Measurements from ENCODE around the gene KICS2.
"Not testable (repeated sequence)": the region's sequence is repeated elsewhere in the genome, so short reads cannot be mapped to it uniquely, and the experiment has no call there.

KICS2 gene

DNA sequence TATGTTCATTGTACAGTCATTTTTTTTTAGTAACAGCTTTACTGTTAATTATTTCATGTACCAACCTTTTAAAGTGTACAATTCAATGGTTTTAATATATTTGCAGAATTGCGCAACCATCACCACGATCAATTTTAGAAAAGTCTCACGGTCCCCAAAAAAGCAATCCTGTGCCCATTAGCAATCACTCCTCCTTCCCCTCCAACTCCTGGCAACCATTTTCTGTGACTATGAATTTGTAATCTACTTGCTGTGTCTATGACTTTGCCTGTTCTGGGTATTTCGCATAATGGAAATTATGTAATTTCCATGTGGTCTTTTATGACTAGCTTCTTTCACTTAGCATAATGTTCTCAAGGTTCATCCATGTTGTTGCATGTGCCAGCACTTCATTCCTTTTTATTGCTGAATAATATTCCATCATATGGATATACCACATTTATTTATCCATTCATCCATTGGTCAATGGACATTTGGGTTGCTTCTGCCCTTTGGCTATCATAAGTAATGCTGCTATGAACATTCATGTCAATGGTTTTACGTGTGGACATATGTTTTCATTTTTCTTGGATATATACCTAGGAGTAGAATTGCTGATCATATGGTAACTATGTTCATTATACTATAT lies 9.9 kb downstream of the KICS2 start:
- no peak for DNase-seq

DNA sequence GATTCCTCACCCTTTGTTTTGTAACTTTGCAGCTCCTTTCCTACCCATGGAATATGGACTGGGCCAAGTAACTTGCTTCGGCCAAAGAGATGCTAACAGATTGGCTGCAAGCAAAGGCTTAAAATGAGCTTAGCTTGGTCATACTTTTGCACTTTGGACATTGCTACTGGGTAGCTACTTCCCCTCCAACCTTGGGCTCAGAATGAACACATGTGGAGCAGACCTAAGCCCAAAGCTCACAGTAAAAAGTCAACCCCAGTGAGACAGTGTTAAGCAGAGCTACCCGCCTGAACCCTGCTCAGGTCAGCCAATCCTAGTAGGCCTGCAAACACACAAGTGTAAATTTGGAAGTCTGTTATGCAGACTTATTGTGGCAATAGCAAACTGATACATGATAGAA lies 14.6 kb downstream of the KICS2 start:
- no peak for DNase-seq

- DNase-seq: no peak
These were observed 16.6 kb downstream of the KICS2 start for GRCh38 chr12:64205542-64205941.

DNA sequence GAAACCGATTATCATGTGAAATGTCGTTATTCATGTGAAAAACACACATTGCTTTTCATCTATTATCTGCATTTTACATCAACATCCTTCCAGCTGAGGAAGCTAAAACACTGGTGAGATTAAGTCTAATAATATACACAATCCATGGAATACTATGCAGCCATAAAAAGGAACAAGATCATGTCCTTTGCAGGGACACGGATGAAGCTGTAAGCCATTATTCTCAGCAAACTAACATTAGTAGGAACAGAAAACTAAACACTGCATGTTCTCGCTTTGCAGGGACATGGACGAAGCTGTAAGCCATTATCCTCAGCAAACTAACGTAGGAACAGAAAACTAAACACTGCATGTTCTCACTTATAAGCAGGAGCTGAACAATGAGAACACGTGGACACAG lies 18.3 kb downstream of the KICS2 start:
- no peak for DNase-seq

DNA sequence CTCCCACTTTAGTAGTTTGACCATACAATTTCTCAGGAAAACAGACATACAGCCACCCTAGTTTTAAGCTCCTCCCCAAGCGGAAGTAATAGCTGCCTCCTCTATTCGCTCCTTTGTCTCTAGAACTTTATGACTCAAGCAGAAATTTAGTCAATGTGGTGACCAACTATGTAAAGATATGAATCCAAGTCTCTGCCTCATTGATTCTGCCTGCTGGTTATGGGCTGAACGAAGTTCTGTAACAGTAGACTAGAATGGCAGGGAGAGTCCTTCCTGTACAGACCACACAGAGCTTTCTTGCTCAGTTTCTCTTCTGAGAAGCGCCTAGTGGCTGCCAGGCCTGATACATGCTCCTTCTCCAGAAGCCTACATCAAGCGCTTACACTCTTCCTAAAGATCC lies 19.1 kb downstream of the KICS2 start:
- no peak for DNase-seq

DNA sequence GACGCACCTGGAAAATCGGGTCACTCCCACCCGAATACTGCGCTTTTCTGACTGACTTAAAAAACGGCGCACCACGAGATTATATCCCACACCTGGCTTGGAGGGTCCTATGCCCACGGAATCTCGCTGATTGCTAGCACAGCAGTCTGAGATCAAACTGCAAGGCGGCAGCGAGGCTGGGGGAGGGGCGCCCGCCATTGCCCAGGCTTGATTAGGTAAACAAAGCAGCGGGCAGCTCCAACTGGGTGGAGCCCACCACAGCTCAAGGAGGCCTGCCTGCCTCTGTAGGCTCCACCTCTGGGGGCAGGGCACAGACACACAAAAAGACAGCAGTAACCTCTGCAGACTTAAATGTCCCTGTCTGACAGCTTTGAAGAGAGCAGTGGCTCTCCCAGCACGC lies 26.3 kb downstream of the KICS2 start:
- not testable (repeated sequence) for DNase-seq

- no peak for DNase-seq
These were observed 27.6 kb downstream of the KICS2 start for GRCh38 chr12:64194333-64195149.

- DNase-seq: no peak
These were observed 28.2 kb downstream of the KICS2 start for GRCh38 chr12:64193931-64194330.

DNA sequence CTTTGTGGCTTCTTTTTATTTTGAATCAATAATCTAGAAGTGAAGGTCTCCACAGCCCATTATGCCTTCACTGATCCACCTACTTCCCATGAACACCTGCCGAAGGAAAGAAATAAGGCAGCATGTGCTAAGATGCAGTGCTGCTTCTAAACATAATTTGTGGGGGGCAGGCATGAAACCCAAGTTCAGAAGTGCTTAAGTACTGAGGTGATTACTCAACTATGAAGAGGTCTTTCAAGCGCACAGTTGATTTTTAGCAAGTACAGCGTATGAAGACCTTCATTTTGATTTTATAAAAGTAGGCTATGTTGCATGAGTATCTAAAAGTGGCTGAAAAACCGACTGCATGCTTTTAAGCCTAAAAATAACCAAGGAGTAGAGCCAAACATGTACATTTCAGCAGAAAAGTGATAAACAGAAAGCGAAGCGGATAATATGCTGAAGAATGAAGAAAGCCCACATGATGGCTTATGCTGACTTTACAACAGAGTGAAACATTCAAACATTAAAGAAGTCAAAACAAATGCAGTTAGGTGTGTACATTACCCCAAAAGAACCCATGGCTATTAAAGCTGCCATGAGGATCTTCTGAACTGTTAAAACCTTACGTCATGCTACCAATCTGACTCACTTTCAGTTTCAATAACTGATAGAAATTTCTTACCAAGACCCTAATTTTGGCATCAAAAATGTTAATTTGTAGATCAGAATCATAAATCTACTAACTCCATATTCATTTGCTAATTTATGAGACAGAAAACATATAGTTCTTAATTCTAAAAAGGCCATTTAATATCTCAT lies 29.3 kb downstream of the KICS2 start:
- DNase-seq: no peak

- DNase-seq: no peak
These were observed 32.0 kb downstream of the KICS2 start for GRCh38 chr12:64190140-64190539.

GRCh38 chr12:64189530-64189929 lies 32.6 kb downstream of the KICS2 start:
- DNase-seq: no peak

DNA sequence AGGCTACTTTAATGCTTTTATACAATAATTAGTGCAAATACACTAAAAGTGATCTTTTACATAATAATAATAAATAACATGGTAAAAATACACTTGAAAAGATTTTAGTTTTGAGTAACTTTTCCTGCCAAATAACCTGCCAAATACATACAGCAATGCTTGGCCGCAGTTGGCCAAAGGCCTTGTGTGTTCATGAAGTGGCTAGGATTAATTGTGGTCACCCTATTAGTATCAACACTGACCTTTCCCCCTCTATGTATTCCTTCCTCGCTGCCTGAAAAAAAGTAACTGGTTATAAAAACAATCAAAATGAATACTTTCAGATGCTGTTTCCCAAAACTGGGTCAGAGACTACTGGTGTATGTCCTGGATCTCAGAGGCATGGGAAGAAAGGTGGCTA lies 34.3 kb downstream of the KICS2 start:
- DNase-seq: no peak

- DNase-seq: no peak
These were observed 34.7 kb downstream of the KICS2 start for GRCh38 chr12:64187370-64187769.

- no peak for DNase-seq
These were observed 35.3 kb downstream of the KICS2 start for GRCh38 chr12:64186789-64187188.

DNA sequence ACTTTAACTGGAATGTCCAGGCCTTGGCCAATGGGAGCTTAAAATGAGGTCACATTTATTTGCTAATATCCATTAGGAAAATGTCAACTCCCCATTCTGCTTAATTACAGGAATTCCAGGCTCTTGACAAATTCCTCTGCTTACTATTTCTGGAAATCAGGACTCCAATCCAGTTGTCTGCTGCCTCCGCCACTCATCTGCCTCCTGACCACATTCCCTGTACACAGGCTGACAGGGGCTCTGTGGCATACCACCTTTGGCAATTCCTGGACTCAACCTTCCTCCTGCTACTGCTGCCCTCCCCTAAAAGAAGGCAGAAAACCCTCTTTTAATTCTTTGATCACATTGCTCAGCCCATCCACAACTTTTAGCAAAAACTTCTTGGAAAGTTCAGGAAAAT lies 37.9 kb downstream of the KICS2 start:
- DNase-seq: no peak

GRCh38 chr12:64181430-64182291 lies 40.4 kb downstream of the KICS2 start:
- no peak for DNase-seq

DNA sequence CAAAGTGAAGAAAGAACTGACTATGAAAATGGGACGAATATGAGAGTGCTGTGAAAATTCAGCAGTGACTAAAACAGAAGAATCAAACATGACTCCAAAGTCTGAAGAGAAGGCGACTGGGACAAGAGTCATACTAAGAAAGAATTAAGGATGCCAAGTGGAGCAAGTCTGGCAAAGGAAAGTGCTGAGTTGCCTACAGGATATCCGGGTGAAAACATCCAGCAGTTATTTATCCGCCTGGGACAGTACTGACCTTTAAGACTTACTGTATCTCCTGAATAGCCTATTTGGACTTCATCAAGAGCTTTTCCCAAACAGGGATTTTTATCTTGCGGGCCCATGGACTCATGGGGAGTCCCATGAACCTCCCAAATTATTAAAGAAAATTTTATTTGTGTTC lies 41.1 kb downstream of the KICS2 start:
- DNase-seq: no peak

- DNase-seq: no peak
These were observed 44.0 kb downstream of the KICS2 start for GRCh38 chr12:64178122-64178521.

GRCh38 chr12:64177001-64177400 lies 45.1 kb downstream of the KICS2 start:
- DNase-seq: no peak

DNA sequence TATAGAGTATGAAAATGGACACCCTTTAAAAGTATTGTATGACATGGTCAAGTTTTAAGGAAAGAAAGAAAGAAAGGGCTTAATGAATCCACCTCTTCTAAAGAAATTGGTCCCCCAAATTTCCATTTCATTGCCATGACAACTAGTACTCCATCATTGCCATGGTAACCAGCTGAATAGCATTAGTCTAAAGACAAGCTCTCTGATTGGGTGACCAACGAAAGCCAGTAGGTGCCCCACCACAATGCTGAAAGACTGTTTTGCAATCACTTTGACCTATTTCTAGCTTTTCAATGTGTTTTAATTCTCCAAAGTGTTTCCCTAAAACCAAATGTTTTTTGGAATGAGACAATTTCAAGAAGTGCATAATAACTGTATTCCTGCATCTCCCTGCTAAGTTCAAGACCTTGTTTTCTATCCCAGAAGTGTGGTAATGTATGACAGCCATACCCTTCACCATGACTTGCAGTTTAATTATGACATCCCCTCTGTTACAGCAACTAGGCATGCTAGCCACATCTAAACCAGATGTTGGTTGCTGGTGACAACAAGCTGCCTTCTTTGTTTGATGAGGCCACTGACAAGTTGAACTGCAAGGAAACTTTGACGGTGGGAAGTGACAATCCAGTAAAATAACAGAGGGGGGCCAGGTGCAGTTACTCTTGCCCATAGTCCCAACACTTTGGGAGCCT lies 46.7 kb downstream of the KICS2 start:
- no peak for DNase-seq

- no peak for DNase-seq
These were observed 48.6 kb downstream of the KICS2 start for GRCh38 chr12:64173456-64173855.

Data from stimulated activated CD4-positive, alpha-beta T cell treated with anti-CD3 and anti-CD28 coated beads, Interleukin-2, amount 100 ng/mL, for 24 hours (primary cell).